HepG2 (cell line): ENCODE results near the gene FLT3LG. TPM values are rescaled to one million over a fixed set of nuclear protein-coding genes. Genes with fewer than 3 reads are reported as not detected.
A peak's percentile ranks its signal among the peaks of the same experiment; 100 is the strongest.

Experiments
- ATAC-seq: fragments of 200-7000 bp; cut with Tn5 transposase; 3 replicates; pipeline ENCODE4 v1.9.1; 2020; ENCODE audit warnings: mild to moderate bottlenecking, moderate library complexity
- BruUV-seq: library from RNA; stranded (reverse); fragments of 400-500 nt; replicated peaks from 2 replicates; lab custom pipeline; 2021; lab: Mats Ljungman, UMichigan
- CTCF ChIA-PET: fragments of 300-600 bp; formaldehyde crosslinking; extraction: SDS; loops from one replicate; lab custom pipeline; 2021; ENCODE audit warnings: low total read pairs, inconsistent platforms, low intra/inter-chr PET ratio; lab: Yijun Ruan, JAX
- POLR2A ChIA-PET: fragments of 350-600 bp; sonication (Branson Sonifier 250); formaldehyde crosslinking; loops from one replicate; lab custom pipeline; 2020; ENCODE audit warnings: antibody characterized with exemption, inconsistent platforms; lab: Yijun Ruan, JAX
- DNase-seq: peaks from one replicate; pipeline ENCODE4 v3.0.0-alpha.2; 2015; ENCODE audit warnings: low spot score
- FAIRE-seq: peaks from 3 replicates; lab custom pipeline; 2011; peaks lifted over from hg19 to GRCh38; lab: Jason Lieb, UNC
- H2AFZ ChIP-seq: one replicate; pipeline ENCODE4 v1.6.1; 2011; ENCODE audit warnings: low read length, inconsistent platforms
- H3K27ac ChIP-seq: fragments of 300-600 bp; 3 replicates; pipeline ENCODE4 v1.8.0; 2011; ENCODE audit warnings: mixed run types, mild to moderate bottlenecking, mixed read lengths, low read length, inconsistent platforms; ENCODE audit not compliant: insufficient read depth; ENCODE audit errors: extremely low read length
- H3K27me3 ChIP-seq, 2 experiments: fragments of 200-600 bp in 1 of 2; 2 replicates in 1 of 2; 3 replicates in 1 of 2; pipeline versions ENCODE4 v1.6.0 to v1.8.0; 2011; ENCODE audit warnings: low read length in 2 of 2, mild to moderate bottlenecking in 2 of 2, moderate library complexity in 2 of 2, inconsistent platforms in 1 of 2; ENCODE audit not compliant: insufficient read depth in 2 of 2, control insufficient read depth in 1 of 2
- H3K36me3 ChIP-seq, 2 experiments: fragments of 200-600 bp in 1 of 2; replicated peaks in 1 of 2; 2 replicates in 1 of 2; 3 replicates in 1 of 2; pipeline versions ENCODE4 v1.5.1 to v1.8.0; 2011; ENCODE audit warnings: low read length in 2 of 2, inconsistent platforms in 1 of 2; ENCODE audit not compliant: insufficient read depth in 2 of 2, control insufficient read depth in 1 of 2
- H3K4me1 ChIP-seq: 2 replicates; pipeline ENCODE4 v1.5.1; 2012; ENCODE audit warnings: low read length, inconsistent platforms; ENCODE audit not compliant: insufficient read depth
- H3K4me2 ChIP-seq: 2 replicates; pipeline ENCODE4 v1.6.0; 2011; ENCODE audit warnings: low read depth, low read length, inconsistent platforms
- H3K4me3 ChIP-seq, 3 experiments: fragments of 200-600 bp in 1 of 3; sonication (generic), shearing (Covaris generic) in 1 of 3; replicated peaks in 1 of 3; 2 replicates each; pipeline ENCODE4 v1.5.1; 2011 to 2016; ENCODE audit warnings: low read length in 3 of 3, inconsistent platforms in 2 of 3, low read depth in 2 of 3, mild to moderate bottlenecking in 2 of 3, control low read depth in 1 of 3, mixed read lengths in 1 of 3; ENCODE audit not compliant: insufficient read depth in 1 of 3
- H3K79me2 ChIP-seq: one replicate; pipeline ENCODE4 v1.6.1; 2011; ENCODE audit warnings: low read length, inconsistent platforms; ENCODE audit not compliant: insufficient read depth
- H3K9ac ChIP-seq: 2 replicates; pipeline ENCODE4 v1.6.0; 2011; ENCODE audit warnings: mild to moderate bottlenecking, low read depth, low read length, inconsistent platforms; ENCODE audit not compliant: insufficient read depth
- H3K9me3 ChIP-seq: 2 replicates; pipeline ENCODE4 v1.5.1; 2012; ENCODE audit warnings: mild to moderate bottlenecking, low read length
- H4K20me1 ChIP-seq: 2 replicates; pipeline ENCODE4 v1.6.0; 2011; ENCODE audit warnings: inconsistent platforms, mild to moderate bottlenecking, low read length, moderate library complexity; ENCODE audit not compliant: insufficient read depth
- ATRX ChIP-seq: sonication (generic); formaldehyde crosslinking; IDR thresholded peaks from 2 replicates; pipeline ENCODE4 v1.4.0; 2020; ENCODE audit warnings: missing genetic modification reagents, borderline replicate concordance
- EED ChIP-seq: sonication (generic); formaldehyde crosslinking; IDR thresholded peaks from 2 replicates; pipeline ENCODE4 v1.5.0; 2020; ENCODE audit warnings: mild to moderate bottlenecking, missing genetic modification reagents
- MAZ ChIP-seq, 2 experiments: sonication (generic) in 1 of 2; formaldehyde crosslinking in 1 of 2; IDR thresholded peaks; 2 replicates each; pipeline versions ENCODE4 v1.5.0 to v1.6.1; 2012 to 2020; ENCODE audit warnings: low read depth in 2 of 2, mild to moderate bottlenecking in 2 of 2, borderline replicate concordance in 1 of 2, improper control_type of control experiment in 1 of 2, low read length in 1 of 2, missing genetic modification reagents in 1 of 2, moderate library complexity in 1 of 2
- MLLT10 ChIP-seq: sonication (generic); formaldehyde crosslinking; IDR thresholded peaks from 2 replicates; pipeline ENCODE4 v1.4.0; 2020; ENCODE audit warnings: missing genetic modification reagents
- NFE2L1 ChIP-seq: sonication (generic); formaldehyde crosslinking; IDR thresholded peaks from 2 replicates; pipeline ENCODE4 v1.4.0; 2020; ENCODE audit warnings: missing genetic modification reagents, mild to moderate bottlenecking, borderline replicate concordance
- RBFOX2 ChIP-seq: fragments of 200-400 bp; formaldehyde crosslinking; IDR thresholded peaks from 2 replicates; pipeline ENCODE4 v1.6.1; 2017; ENCODE audit warnings: low read depth, mild to moderate bottlenecking, low read length
- ZNF776 ChIP-seq: sonication (generic); formaldehyde crosslinking; IDR thresholded peaks from 2 replicates; pipeline ENCODE4 v1.4.0; 2020; ENCODE audit warnings: mild to moderate bottlenecking, missing genetic modification reagents
- WGBS: methylation state at CpG from one replicate; pipeline ENCODE4 v1.1.6; 2017; ENCODE audit warnings: low lambda C conversion rate; 5-methylcytosine and 5-hydroxymethylcytosine counted together
- in situ Hi-C: cut with HindIII; loops from 2 replicates; pipeline ENCODE4 v1.10.0; 2017; ENCODE audit warnings: low pct_unique_long_range_greater_than_20kb; ENCODE audit not compliant: extremely low pct_ligation_motif_present
- intact Hi-C: fragments of 100-400 bp; cut with micrococcal nuclease; formaldehyde crosslinking; loops from one replicate; pipeline ENCODE4 v1.10.0; 2022; ENCODE audit not compliant: unreplicated experiment
- polyA plus RNA-seq, 8 experiments: library from polyadenylated mRNA; depleted of rRNA in 3 of 8; stranded (reverse) in 7 of 8; unstranded in 1 of 8; fragments of >200 nt; fragmentation: Illumina TruSeq in 4 of 8; extraction: Trizol in 4 of 8; gene quantifications; 2 replicates each; pipeline versions ENCODE4 v1.2.1 to v1.2.3, GENCODE V29; 2011 to 2016; ENCODE audit warnings: low read depth in 4 of 8, missing spikeins in 1 of 8, mixed read lengths in 1 of 8; ENCODE audit not compliant: insufficient read depth in 1 of 8
- total RNA-seq, 5 experiments: library from RNA; depleted of rRNA; stranded (reverse); fragments of >200 nt; fragmentation: Illumina TruSeq; extraction: Trizol; gene quantifications; 2 replicates each; pipeline ENCODE4 v1.2.3, GENCODE V29; 2016; ENCODE audit warnings: low read depth in 1 of 5

FLT3LG gene
- total and polyA plus RNA-seq, 2 of the 13 experiments (the other 11 are each of a cell fraction or from before 2014, with no cell fraction given) = 1.5 to 2.6 TPM

- ATAC-seq (no peak), FAIRE-seq (no peak)
- Histone ChIP-seq H3K36me3 (peaks cover 1 to 6% of the 10 kb centered on the region in 2 experiments; a peak in 2 of 5 replicates), H3K4me1 (no peaks in the 10 kb centered on the region), H3K4me3 (no peak overlapping the region), H3K27me3 (no peaks in the 10 kb centered on the region), H2AFZ (no peak overlapping the region), H3K27ac (no peak overlapping the region), H3K79me2 (no peaks in the 10 kb centered on the region), H3K9ac (no peak overlapping the region), H3K9me3 (no peaks in the 10 kb centered on the region), H3K4me2 (no peak overlapping the region), H4K20me1 (no peaks in the 10 kb centered on the region)
- WGBS = 80% methylated on average over 1 of the region's 3 CpGs
- BruUV-seq = no TSS peak
- in situ Hi-C loops (no loop called here), intact Hi-C loops (no loop called here)
- CTCF ChIA-PET = no interaction called here
- POLR2A ChIA-PET = interaction anchor here (1.3 kb wide), 1 partner anchor 12 kb away, joined by 3 read pairs; the partner anchor contains the start of gene ALDH16A1
- no peak for TF ChIP-seq MAZ (IDR thresholded peaks at IDR 0.05; ENCODE audit: borderline replicate concordance, low read depth, low read length)
- TF ChIP-seq MAZ (CRISPR knock-in tag; IDR thresholded peaks at IDR 0.05; ENCODE audit: low read depth) = no peak
- no peak for TF ChIP-seq ATRX (CRISPR knock-in tag)
- no peak for TF ChIP-seq MLLT10
- no peak for TF ChIP-seq EED (CRISPR knock-in tag)
- no peak for TF ChIP-seq NFE2L1 (CRISPR knock-in tag)
- TF ChIP-seq, all 625 proteins: peak for 0
- no peak for DNase-seq
Observed at GRCh38 chr19:49465371-49465770, 8.6 kb upstream of the FLT3LG start.

- DNase-seq = no peak
- no peak overlapping the region for H2AFZ ChIP-seq
- no peak for FAIRE-seq
Observed at GRCh38 chr19:49468199-49468598, 5.8 kb upstream of the FLT3LG start.

More at GRCh38 chr19:49468199-49468598, 5.8 kb upstream of the FLT3LG start:
- BruUV-seq = no TSS peak
- Histone ChIP-seq H4K20me1 (no peaks in the 10 kb centered on the region), H3K36me3 (peaks cover 1 to 6% of the 10 kb centered on the region in 2 experiments; a peak in 2 of 5 replicates), H3K9ac (no peak overlapping the region), H3K9me3 (no peaks in the 10 kb centered on the region), H3K79me2 (no peaks in the 10 kb centered on the region), H3K27ac (no peak overlapping the region), H3K4me2 (no peak overlapping the region), H3K4me1 (0 out of 2 replicates have a peak, but pooled peaks cover under 1% of the 10 kb centered on the region), H3K27me3 (no peaks in the 10 kb centered on the region; a peak in 1 of 5 replicates), H3K4me3 (no peak overlapping the region)
- in situ Hi-C loops = no loop called here
- no peak for ATAC-seq
- TF ChIP-seq RBFOX2 = 0 out of 2 replicates have a peak, but pooled peaks have one; percentile 17
- no peak for TF ChIP-seq ZNF776 (CRISPR knock-in tag)
- WGBS = 96% methylated on average over 12 of the region's 19 CpGs
- intact Hi-C loops = no loop called here
- ChIA-PET POLR2A (no interaction called here), CTCF (no interaction called here)
